ENCODE measurements around the gene RBM3.

Gene RBM3

GRCh38 chrX:48578661-48579128, 4.4 kb downstream of the RBM3 start:
- DNase-seq = no peak

DNA sequence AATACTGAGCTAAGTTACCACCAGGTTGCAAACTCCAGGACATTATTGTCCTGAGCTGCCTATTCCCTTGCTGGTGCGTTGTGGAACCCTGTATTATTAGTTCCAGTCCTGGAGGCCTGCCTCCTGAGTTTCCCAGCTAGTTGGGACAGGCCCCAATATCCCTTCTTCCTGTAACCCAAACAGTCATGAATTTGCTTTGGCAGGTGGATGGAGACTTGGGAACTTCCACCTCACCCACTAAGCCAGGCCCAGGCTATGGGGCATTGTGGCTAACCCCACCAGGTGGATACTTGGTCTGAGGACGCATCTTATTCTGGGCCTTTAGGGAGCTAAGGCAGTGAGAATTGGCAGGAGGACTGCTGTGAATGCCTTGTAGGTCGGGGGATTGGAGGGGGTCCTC, 5.0 kb downstream of the RBM3 start:
- no peak for DNase-seq

- DNase-seq = no peak
Observed at GRCh38 chrX:48580662-48581061, 6.4 kb downstream of the RBM3 start.

DNA sequence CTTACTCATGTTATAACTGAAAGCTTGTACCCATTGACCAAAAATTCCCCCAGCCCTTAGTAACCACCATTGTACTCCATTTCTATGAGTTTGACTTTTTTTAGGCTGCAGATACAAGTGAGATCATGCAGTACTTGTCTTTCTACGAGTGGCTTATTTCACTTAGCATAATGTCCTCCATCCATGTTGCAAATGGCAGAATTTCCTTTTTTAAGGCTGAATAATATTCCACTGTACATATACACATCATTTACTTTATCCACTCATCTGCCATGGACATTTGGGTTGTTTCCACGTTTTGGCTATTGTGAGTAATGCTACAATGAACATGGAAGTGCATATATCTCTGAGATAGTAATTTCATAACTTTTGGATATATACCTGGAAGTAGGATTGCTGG, 10.4 kb downstream of the RBM3 start:
- DNase-seq = no peak

DNA sequence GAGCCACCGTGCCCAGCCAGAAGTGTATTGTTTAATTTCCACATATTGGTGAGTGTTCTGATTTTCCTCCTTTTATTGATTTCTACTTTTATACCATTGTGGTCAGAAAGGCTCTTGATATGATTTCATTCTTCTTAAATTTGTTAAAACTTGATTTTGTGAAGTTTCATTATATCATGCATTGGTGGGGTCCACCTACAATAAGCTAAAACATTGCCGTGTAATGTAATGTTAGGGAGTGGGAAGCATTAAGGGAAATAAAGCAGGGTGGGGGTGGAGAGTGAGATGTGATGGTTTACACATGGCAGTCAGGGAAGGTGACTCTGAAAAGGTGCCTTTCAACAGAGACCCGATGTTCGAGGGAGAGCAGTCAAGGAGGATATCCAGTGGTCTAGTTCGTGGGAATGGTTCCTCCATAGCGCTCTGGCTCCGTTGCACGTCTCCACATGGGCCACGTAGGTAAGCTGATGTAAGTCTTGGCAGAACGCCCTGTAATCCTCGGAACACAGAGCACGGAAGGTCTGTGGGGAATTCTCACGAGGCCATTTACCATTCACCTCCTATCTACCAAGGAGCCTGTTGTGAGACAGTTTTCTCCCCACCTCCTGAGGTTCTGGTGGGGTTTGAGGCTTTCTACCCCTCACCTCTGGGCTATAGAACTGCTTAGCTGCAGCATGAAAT, 15.3 kb downstream of the RBM3 start:
- no peak for DNase-seq

DNA sequence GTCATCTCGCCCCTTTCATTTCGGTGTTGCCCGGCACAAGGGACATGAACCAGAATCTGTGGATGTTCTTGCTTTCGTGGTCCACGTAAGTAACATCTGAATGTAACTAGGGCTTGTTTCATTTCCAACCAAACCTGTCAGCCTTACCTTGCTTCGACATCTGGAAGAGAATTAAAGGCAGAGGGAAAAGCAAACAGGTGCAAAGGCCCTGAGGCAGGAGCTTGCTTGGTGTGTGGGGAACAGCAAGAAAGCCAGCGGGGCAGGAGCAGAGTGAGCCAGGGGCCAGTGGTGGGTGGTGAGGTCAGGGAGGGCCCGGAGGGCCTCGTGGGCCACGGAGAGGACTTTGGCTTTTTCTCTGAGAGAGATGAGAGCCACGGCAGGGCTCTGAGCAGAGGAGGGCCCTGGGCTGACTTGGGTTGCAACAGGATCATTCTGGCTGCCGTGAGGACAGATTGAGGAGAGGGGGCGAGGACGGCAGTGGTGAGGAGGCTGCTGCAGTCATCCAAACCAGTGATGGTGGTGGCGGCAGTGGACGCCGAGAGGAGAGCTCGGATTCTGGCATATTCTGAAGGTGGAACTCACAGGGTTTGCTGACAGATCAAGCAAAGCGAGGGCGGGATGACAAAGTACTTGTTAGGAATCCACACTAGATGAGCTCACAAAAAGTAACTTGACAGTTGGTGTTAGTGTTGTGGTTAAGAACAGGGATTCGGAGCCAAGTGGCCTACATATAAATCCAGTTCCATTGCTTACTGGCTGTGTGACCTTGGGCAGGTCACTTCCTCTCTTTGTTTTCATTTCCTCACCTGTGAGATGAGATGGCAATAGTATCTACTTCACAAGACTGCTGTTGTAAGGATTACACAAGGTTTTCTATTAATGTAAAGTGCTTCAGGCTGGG, 16.2 kb downstream of the RBM3 start:
- DNase-seq = no peak

DNA sequence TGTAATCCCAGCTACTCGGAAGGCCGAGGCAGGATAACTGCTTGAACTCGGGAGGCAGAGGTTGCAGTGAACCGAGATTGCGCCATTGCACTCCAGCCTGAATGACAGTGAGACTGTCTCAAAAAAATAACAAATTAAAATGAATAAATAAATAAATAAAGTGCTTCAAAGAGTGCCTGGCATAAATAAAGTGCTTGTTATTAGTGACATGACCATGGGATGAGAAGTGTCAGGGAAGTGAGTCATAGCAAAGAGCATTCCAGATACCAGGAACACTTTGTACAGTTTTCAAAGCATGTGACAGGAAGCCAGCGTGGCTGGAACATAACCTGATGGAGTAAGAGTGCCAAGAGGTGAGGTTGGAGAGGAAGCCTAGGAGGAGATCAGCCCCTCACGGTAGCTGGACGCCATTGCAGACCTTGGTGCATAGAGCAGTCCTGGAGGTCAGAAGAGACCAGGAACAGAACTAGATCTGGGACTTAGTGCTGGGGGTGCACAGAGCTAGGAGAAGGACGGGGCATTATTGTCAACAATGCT, 17.0 kb downstream of the RBM3 start:
- DNase-seq = no peak

- no peak for DNase-seq
Observed at GRCh38 chrX:48592971-48593370, 18.7 kb downstream of the RBM3 start.

DNA sequence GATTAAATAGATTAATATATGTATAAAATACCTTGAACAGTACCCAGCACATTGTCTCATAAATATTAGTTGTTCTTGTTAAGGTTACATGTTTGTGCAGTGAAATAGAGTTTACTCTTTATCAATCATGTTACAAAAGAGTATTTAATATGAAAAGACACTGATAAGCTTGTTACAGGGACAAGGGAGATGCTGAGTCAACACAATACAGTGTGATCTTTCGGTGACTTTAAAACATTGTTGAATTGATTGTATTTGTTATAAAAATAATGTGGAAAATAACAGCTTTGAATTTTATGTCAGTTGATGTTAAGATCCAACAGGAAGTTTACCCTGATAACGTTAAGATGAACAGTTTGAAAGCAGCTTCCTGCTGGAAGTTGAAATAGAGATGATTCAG, 21.6 kb downstream of the RBM3 start:
- DNase-seq = no peak

- DNase-seq = peak; percentile 87 to 88
Observed at GRCh38 chrX:48597353-48598264, 23.3 kb downstream of the RBM3 start, which contains the start of gene WDR13. WDR13 (plus strand) TSS chrX:48597492; CDS start chrX:48597997, 505 bp downstream.

DNA sequence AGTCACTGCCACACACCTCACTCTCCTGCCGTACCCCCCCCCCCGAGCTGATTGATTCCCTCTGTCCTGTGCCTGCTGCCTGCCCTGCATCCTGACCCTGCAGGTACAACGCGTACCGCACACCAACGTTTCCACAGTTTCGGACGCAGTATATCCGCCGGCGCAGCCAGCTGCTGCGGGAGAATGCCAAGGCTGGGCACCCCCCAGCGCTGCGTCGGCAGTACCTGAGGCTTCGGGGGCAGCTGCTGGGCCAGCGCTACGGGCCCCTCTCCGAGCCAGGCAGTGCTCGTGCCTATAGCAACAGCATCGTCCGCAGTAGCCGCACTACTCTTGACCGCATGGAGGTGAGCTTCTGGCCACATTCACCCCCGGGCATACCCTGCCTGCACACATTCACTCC, 24.3 kb downstream of the RBM3 start:
- DNase-seq = no peak

GRCh38 chrX:48599341-48599740, 25.1 kb downstream of the RBM3 start:
- DNase-seq = no peak

- DNase-seq = no peak
Observed at GRCh38 chrX:48600226-48600625, 25.9 kb downstream of the RBM3 start.

GRCh38 chrX:48601741-48602394, 27.6 kb downstream of the RBM3 start:
- no peak for DNase-seq

GRCh38 chrX:48604701-48605100, 30.4 kb downstream of the RBM3 start:
- no peak for DNase-seq

DNA sequence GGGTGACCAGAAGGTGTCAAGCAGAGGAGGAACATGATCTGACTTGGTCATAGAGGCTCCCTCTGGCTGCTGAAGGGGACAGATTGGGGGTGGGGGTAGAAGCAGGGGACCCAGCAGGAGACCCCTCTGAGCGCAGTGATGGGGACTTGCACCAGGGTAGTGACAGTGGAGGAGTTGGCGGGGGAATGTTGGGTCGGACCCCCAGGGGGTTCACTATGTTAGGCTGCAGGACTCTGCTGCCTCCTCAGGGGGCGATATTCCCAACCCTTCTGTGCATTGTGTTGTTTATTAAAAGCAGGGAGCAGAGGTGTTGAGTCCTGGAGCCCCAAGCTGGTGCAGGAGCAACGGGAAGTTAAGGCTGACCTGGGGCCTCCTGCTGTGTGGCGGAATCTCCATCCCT, 31.8 kb downstream of the RBM3 start:
- DNase-seq = no peak

GRCh38 chrX:48611703-48612102, 37.4 kb downstream of the RBM3 start:
- DNase-seq = no peak

DNA sequence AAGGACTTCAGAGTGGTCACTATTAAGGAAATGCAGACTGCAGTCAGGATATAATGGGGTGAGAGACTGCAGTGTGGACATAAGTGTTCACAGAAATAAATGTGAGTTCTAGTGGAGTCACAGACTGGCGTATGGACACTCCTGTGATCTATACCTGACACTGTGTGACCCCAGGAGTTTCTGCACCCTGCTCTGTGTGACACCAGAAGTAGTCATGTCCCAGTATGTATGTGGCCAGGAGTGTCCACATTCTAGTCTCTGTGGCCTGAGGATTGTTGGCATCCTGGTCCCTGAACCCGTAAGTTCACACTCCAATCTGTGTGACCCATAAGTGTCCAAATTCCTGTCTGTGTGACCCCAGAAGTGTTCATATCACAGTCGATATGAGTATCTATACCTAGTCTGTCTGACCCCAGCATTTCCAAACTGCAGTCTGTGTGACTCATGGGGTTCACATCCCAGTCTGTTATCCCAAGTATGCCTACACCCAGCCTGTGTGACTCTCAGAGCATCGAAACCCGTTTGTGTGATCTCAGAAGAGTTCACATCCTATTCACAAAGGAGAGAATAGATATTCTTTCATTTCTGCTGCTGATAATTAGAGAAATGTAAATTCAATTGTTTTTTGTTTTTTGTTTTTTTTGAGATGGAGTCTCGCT, 39.3 kb downstream of the RBM3 start:
- no peak for DNase-seq

DNA sequence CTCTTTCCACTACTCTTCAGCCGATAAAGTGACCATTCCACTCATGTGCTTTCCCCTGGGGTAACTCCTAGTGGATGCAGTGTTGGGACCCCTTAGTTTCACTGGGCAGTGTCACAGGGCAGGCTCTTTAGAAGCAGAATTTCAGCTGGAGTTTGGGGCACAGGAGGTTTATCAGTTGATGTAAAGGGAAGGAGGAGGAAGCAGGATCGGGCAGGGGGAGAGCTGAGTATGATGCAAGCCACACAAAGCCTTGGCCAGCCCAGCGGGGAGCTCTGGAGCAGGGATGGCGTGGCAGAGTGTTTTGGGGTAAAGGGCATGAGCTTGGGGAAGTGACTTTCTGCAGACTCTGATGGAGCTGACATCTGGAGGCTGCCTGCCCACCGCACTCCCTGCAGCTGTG, 42.3 kb downstream of the RBM3 start:
- no peak for DNase-seq

DNA sequence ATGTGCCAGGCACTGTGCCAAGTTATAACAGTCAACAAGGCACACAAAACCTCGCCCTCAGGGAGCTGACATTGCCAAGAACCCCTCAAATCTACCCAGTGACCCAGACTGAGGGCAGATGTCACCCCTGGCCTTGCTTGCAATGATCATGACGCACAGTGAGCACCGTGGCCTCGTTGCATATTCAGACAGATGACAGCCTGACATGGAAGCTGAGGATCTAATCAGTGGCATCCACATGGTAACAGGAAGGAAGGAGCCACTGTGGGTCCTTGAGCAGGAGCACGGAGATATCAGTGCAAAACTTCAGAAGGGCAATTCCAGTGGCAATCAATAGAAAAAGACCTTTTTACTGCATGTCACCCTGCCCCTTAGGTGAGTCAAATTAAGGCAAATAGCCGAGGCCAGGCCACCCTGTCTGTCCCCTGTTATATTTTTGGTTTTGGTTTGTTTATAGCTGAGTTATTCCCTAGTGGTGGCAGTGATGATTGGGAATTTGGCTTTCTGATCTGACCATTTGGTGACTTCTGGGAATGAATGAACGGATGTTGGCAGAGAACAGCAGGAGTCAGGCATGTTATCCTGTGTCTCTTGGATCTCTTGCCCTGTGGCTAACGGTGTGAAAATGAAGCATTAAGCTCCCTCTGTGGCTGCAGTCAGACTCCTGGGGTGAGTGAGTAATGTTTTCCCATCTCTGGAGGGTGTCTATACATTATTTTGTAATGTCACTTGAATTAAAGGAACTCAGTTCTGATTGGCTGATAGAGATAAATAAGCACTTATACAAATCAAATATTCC, 43.5 kb downstream of the RBM3 start:
- no peak for DNase-seq
